PC-9 (cell line): ENCODE data around the gene TBC1D22A. TPM values are rescaled to one million over a fixed set of nuclear protein-coding genes. Genes with fewer than 3 reads are reported as not detected.

Experiments
- BruUV-seq: library from RNA; stranded (reverse); fragments of 400-500 nt; replicated peaks from 2 replicates; lab custom pipeline; 2021; lab: Mats Ljungman, UMichigan
- CTCF ChIA-PET: fragments of 300-600 bp; sonication (Branson Sonifier 250); formaldehyde crosslinking; loops from one replicate; lab custom pipeline; 2022; ENCODE audit warnings: antibody characterized with exemption; lab: Charles Lee
- POLR2A ChIA-PET: fragments of 300-600 bp; sonication (Branson Sonifier 250); formaldehyde crosslinking; loops from one replicate; lab custom pipeline; 2022; ENCODE audit warnings: antibody characterized with exemption; ENCODE audit not compliant: unreplicated experiment; lab: Charles Lee
- DNase-seq, 2 experiments: peaks; one replicate each; pipeline versions ENCODE4 v3.0.0 to v3.0.0-alpha.2; 2015 to 2022; ENCODE audit warnings: mixed read lengths in 1 of 2
- H2AFZ ChIP-seq: fragments of 200-600 bp; sonication (generic); 2 replicates; pipeline ENCODE4 v1.8.1; 2017; ENCODE audit warnings: antibody characterized with exemption
- H3F3A ChIP-seq: fragments of 200-600 bp; sonication (generic); 2 replicates; pipeline ENCODE4 v1.8.1; 2017; ENCODE audit warnings: antibody characterized with exemption, mild to moderate bottlenecking, low read depth; ENCODE audit not compliant: insufficient read depth
- H3K27ac ChIP-seq: fragments of 200-600 bp; sonication (generic); 2 replicates; pipeline ENCODE4 v1.6.1; 2016; ENCODE audit warnings: mixed run types
- H3K27me3 ChIP-seq: fragments of 200-600 bp; sonication (generic); 2 replicates; pipeline ENCODE4 v1.6.1; 2016; ENCODE audit warnings: low read depth, mixed run types; ENCODE audit not compliant: insufficient read depth
- H3K36me3 ChIP-seq: fragments of 200-600 bp; sonication (generic); 2 replicates; pipeline ENCODE4 v1.6.1; 2016; ENCODE audit warnings: low read depth, mixed run types
- H3K4me1 ChIP-seq: fragments of 200-600 bp; sonication (generic); replicated peaks from 2 replicates; pipeline ENCODE4 v1.6.1; 2016; ENCODE audit warnings: mixed run types; ENCODE audit not compliant: insufficient read depth
- H3K4me2 ChIP-seq: fragments of 200-600 bp; sonication (generic); 2 replicates; pipeline ENCODE4 v1.6.1; 2017; ENCODE audit warnings: mixed run types
- H3K4me3 ChIP-seq: fragments of 200-600 bp; sonication (generic); 2 replicates; pipeline ENCODE4 v1.6.1; 2016; ENCODE audit warnings: mixed run types
- H3K79me2 ChIP-seq: fragments of 200-600 bp; sonication (generic); 2 replicates; pipeline ENCODE4 v1.6.1; 2017; ENCODE audit warnings: low read depth, mixed run types
- H3K9me2 ChIP-seq: fragments of 200-600 bp; sonication (generic); 2 replicates; pipeline ENCODE4 v1.8.1; 2017; ENCODE audit warnings: mild to moderate bottlenecking; ENCODE audit not compliant: insufficient read depth
- H3K9me3 ChIP-seq: fragments of 200-600 bp; sonication (generic); 2 replicates; pipeline ENCODE4 v1.8.1; 2016; ENCODE audit warnings: low read depth; ENCODE audit not compliant: insufficient read depth
- H4K20me1 ChIP-seq: fragments of 200-600 bp; sonication (generic); 2 replicates; pipeline ENCODE4 v1.8.1; 2017; ENCODE audit not compliant: insufficient read depth
- EZH2 ChIP-seq: fragments of 200-600 bp; sonication (generic); IDR thresholded peaks from 2 replicates; pipeline ENCODE4 v1.8.0; 2017; ENCODE audit warnings: antibody characterized with exemption, low read depth
- intact Hi-C: fragments of 100-400 bp; cut with micrococcal nuclease; formaldehyde crosslinking; loops from one replicate; pipeline ENCODE4 v1.10.0; 2022; ENCODE audit not compliant: unreplicated experiment
- total RNA-seq: library from RNA; stranded (reverse); gene quantifications from 2 replicates; pipeline ENCODE4 v1.2.3, GENCODE V29; 2021
- TF ChIP-seq, protein P1 (sequence below): fragments of 200-600 bp; sonication (generic); conservative IDR thresholded peaks from 2 replicates; pipeline ENCODE4 v1.6.1; 2017; ENCODE audit warnings: mixed run types, antibody characterized with exemption, mild to moderate bottlenecking, moderate library complexity

TBC1D22A gene
- total RNA-seq, 1 experiment from 2014 or later, result 40.3 TPM

DNA sequence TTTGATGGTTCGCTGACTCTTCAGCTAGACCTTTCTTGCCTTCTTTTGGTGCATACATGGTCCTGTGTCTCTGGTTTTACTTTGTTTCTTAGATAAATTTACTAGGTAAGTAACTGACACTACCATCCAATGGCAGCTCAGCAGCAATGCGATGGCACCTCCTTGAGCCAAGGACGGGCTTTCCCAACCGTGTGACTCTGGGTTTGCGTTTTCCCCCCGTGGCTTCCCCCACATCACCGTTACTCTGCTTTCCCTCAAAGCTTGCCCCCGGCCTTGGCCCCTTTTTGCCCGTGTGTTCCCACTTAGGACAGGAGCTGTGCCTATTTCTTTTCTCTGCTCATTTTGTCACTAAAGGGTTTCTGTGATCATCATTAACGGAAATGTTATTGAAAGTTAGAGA is 41.5 kb downstream of the TBC1D22A start:
- Histone ChIP-seq H3K36me3 (no peaks in the 10 kb centered on the region; the same call in 1 of the 2 replicates), H2AFZ (no peak overlapping the region), H3K9me2 (no peaks in the 10 kb centered on the region), H3K9me3 (no peaks in the 10 kb centered on the region), H3K4me2 (no peak overlapping the region), H3K27ac (no peak overlapping the region), H3K4me1 (no peaks in the 10 kb centered on the region), H3K79me2 (peaks cover 6% of the 10 kb centered on the region; the same call in 1 of the 2 replicates), H3F3A (peaks cover 10% of the 10 kb centered on the region), H3K27me3 (no peaks in the 10 kb centered on the region), H4K20me1 (peaks cover 37% of the 10 kb centered on the region), H3K4me3 (no peak overlapping the region)
- CTCF ChIA-PET, result no interaction called here
- BruUV-seq, result no TSS peak
- no peak for DNase-seq
- intact Hi-C loops, result no loop called here
- TF ChIP-seq, protein P1, sequence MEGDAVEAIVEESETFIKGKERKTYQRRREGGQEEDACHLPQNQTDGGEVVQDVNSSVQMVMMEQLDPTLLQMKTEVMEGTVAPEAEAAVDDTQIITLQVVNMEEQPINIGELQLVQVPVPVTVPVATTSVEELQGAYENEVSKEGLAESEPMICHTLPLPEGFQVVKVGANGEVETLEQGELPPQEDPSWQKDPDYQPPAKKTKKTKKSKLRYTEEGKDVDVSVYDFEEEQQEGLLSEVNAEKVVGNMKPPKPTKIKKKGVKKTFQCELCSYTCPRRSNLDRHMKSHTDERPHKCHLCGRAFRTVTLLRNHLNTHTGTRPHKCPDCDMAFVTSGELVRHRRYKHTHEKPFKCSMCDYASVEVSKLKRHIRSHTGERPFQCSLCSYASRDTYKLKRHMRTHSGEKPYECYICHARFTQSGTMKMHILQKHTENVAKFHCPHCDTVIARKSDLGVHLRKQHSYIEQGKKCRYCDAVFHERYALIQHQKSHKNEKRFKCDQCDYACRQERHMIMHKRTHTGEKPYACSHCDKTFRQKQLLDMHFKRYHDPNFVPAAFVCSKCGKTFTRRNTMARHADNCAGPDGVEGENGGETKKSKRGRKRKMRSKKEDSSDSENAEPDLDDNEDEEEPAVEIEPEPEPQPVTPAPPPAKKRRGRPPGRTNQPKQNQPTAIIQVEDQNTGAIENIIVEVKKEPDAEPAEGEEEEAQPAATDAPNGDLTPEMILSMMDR, result no peak
- TF ChIP-seq EZH2, result no peak
- POLR2A ChIA-PET, result interaction anchor here (0.9 kb wide), 1 partner anchor 26 kb away, joined by 3 read pairs; no protein-coding TSS in a partner anchor

DNA sequence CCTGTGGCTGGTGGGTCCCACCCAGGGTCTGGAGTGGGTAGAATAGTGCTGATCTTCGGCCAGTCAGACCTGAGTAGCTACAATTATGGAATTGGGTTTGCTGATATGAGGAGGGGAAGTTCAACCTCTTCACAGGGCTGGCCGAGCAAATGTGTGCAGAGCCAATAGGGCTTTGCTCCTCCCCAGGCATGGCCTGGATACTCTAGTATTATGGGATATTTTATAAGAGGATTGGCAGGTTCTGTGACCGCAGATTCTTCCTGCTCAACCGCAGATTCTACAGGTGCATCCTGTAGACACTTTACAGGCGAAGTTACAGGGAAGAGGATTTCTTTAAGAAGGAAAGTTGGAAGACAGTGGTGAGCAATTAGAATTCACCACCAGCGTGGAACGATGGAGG is 44.3 kb downstream of the TBC1D22A start:
- Histone ChIP-seq H3K4me1 (no peaks in the 10 kb centered on the region), H3K79me2 (peaks cover 10% of the 10 kb centered on the region; the same call in 1 of the 2 replicates), H3K27me3 (no peaks in the 10 kb centered on the region), H3K4me3 (no peak overlapping the region), H4K20me1 (peaks cover 37% of the 10 kb centered on the region), H3K9me2 (no peaks in the 10 kb centered on the region), H3K4me2 (no peak overlapping the region), H3K9me3 (no peaks in the 10 kb centered on the region), H3K36me3 (no peaks in the 10 kb centered on the region), H2AFZ (no peak overlapping the region), H3F3A (0 out of 2 replicates have a peak, but pooled peaks cover 4% of the 10 kb centered on the region), H3K27ac (no peak overlapping the region)
- ChIA-PET POLR2A (interaction anchor here (0.6 kb wide), 1 partner anchor 955 kb away, joined by 5 read pairs; no protein-coding TSS in a partner anchor), CTCF (interaction anchor here (0.6 kb wide), 1 partner anchor 284 kb away, joined by 3 read pairs; no protein-coding TSS in a partner anchor)
- TF ChIP-seq, protein P1, result no peak
- no peak for TF ChIP-seq EZH2
- no TSS peak for BruUV-seq
- intact Hi-C loops, result no loop called here
- DNase-seq, result no peak

DNA sequence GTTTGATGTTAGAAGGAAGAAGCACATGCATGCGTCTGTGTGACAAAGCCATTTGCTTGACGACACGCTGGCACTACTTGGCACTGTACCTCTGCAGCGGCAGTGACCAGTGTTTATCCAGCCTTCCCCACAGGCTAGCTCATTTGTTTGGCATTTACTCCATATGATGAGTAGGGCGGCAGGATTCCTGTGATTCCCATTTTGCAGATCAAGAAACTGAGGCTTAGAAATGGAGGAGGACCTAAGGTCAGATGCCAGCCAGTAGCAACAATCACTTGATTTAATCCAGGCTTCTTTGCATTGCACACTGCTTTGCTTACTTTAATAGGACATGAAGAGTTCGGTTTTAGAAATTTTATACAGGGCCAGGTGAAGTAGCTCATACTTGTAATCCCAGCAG is 45.0 kb downstream of the TBC1D22A start:
- Histone ChIP-seq H3K36me3 (no peaks in the 10 kb centered on the region), H3K79me2 (peaks cover 10% of the 10 kb centered on the region; the same call in 1 of the 2 replicates), H3K4me1 (no peaks in the 10 kb centered on the region), H3K4me2 (no peak overlapping the region), H4K20me1 (peaks cover 42% of the 10 kb centered on the region), H3K9me3 (no peaks in the 10 kb centered on the region), H3K9me2 (no peaks in the 10 kb centered on the region), H3F3A (0 out of 2 replicates have a peak, but pooled peaks cover 4% of the 10 kb centered on the region), H2AFZ (no peak overlapping the region), H3K27ac (no peak overlapping the region), H3K27me3 (no peaks in the 10 kb centered on the region), H3K4me3 (no peak overlapping the region)
- POLR2A ChIA-PET, result no interaction called here
- no peak for TF ChIP-seq EZH2
- BruUV-seq, result no TSS peak
- intact Hi-C loops, result no loop called here
- CTCF ChIA-PET, result no interaction called here
- no peak for DNase-seq
